Nephron (organoid): ENCODE results near the gene ARHGAP6.
"Not testable (repeated sequence)": the region's sequence is repeated elsewhere in the genome, so short reads cannot be mapped to it uniquely, and the experiment has no call there.

Experiments used
- H3K27ac Mint-ChIP-seq, 3 experiments: 2 replicates each; pipeline ENCODE4 v1.8.0; 2020; ENCODE audit warnings: mixed read lengths in 3 of 3, mild to moderate bottlenecking in 2 of 3, moderate library complexity in 1 of 3
- H3K27me3 Mint-ChIP-seq: 2 replicates; pipeline ENCODE4 v1.8.0; 2021; ENCODE audit warnings: low read depth, mild to moderate bottlenecking, moderate library complexity, mixed read lengths
- H3K36me3 Mint-ChIP-seq: 2 replicates; pipeline ENCODE4 v1.8.0; 2020; ENCODE audit warnings: low read depth, mixed read lengths
- H3K4me1 Mint-ChIP-seq: 2 replicates; pipeline ENCODE4 v1.8.0; 2020; ENCODE audit warnings: mixed read lengths
- H3K4me3 Mint-ChIP-seq, 3 experiments: 2 replicates each; pipeline ENCODE4 v1.8.0; 2020; ENCODE audit warnings: mild to moderate bottlenecking in 3 of 3, mixed read lengths in 3 of 3, moderate library complexity in 2 of 3
- H3K9me3 Mint-ChIP-seq: 2 replicates; pipeline ENCODE4 v1.8.0; 2020; ENCODE audit warnings: mixed read lengths
- TF ChIP-seq, protein P1 (sequence below), 3 experiments: fragments of 200-600 bp; sonication (generic); IDR thresholded peaks; one replicate each; pipeline ENCODE4 v1.5.0; 2021; ENCODE audit warnings: antibody characterized with exemption in 3 of 3; ENCODE audit not compliant: unreplicated experiment in 3 of 3

Gene ARHGAP6

DNA sequence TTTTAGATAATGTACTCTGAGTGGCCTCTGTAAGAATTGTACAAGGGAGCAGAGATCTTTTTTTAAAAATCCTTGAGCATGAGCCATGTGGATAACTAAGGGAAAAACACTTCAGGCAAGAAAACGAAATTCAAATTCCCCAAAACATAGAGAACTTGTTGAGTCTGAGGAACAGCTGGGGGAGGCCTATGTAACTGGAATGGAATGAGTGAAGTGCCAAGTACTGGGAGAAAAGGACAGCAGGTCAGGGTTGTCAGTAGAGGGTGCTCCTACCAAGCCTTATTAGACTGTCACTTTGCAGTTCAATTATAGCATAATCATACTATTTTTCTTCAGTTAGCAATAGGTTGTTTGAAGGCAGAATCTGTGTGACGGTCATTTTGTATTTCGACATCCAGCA, 135.1 kb downstream of the ARHGAP6 start:
- Mint-ChIP-seq H3K9me3 (no peaks in the 10 kb centered on the region), H3K27me3 (no peaks in the 10 kb centered on the region), H3K36me3 (no peaks in the 10 kb centered on the region), H3K4me1 (peaks cover 10% of the 10 kb centered on the region), H3K27ac (no peak overlapping the region), H3K4me3 (no peak overlapping the region)
- TF ChIP-seq, protein P1, sequence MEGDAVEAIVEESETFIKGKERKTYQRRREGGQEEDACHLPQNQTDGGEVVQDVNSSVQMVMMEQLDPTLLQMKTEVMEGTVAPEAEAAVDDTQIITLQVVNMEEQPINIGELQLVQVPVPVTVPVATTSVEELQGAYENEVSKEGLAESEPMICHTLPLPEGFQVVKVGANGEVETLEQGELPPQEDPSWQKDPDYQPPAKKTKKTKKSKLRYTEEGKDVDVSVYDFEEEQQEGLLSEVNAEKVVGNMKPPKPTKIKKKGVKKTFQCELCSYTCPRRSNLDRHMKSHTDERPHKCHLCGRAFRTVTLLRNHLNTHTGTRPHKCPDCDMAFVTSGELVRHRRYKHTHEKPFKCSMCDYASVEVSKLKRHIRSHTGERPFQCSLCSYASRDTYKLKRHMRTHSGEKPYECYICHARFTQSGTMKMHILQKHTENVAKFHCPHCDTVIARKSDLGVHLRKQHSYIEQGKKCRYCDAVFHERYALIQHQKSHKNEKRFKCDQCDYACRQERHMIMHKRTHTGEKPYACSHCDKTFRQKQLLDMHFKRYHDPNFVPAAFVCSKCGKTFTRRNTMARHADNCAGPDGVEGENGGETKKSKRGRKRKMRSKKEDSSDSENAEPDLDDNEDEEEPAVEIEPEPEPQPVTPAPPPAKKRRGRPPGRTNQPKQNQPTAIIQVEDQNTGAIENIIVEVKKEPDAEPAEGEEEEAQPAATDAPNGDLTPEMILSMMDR (IDR thresholded peaks at IDR 0.05; ENCODE audit: unreplicated experiment in 3 of 3), result no peak

DNA sequence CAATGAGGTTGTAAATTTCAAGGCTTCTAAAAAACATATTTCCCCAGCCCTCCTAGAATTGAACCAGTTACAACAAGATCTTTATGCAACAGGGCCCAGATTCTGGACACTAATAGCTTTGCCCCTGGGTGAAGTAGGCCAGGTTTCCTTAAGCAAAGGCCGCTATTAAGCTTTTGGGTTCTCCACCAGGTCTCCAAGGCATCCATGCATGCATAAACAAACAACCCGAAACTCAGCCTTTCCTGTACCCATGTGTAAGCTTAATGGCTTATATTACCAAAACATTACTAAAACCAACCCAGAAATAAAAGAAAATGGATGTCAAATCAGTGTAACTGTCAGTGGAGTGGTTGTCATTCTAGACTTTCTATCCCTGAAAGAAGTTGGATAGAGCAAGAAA, 137.1 kb downstream of the ARHGAP6 start:
- Mint-ChIP-seq H3K4me1 (peaks cover 10% of the 10 kb centered on the region), H3K36me3 (no peaks in the 10 kb centered on the region), H3K9me3 (no peaks in the 10 kb centered on the region), H3K4me3 (no peak overlapping the region), H3K27me3 (no peaks in the 10 kb centered on the region), H3K27ac (no peak overlapping the region)
- TF ChIP-seq, protein P1 (IDR thresholded peaks at IDR 0.05; ENCODE audit: unreplicated experiment in 3 of 3), result no peak

DNA sequence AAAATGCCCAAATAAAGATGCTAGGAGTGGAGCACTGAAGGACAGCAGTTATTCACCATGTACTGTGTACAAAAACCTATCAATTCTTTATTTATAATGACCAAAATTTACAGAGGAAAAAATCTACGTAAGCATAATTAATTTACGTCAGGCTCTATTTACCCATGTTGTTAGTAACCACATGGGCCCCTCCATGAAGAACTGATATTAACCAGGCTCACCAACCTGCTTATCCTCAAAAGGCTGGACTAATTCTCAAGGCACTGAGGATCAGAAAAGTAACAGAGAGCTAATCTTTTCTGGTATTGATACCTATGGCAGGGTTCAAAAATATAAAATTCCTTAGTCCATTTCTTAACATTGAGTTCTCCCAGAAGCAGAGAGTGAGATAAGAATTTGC, 140.0 kb downstream of the ARHGAP6 start:
- H3K9me3 Mint-ChIP-seq, result peaks cover 7% of the 10 kb centered on the region
- peaks cover 4% of the 10 kb centered on the region for H3K36me3 Mint-ChIP-seq
- H3K4me3 Mint-ChIP-seq, result no peak overlapping the region
- H3K4me1 Mint-ChIP-seq, result no peaks in the 10 kb centered on the region
- no peaks in the 10 kb centered on the region for H3K27me3 Mint-ChIP-seq
- TF ChIP-seq, protein P1 (IDR thresholded peaks at IDR 0.05; ENCODE audit: unreplicated experiment in 3 of 3), result no peak
- H3K27ac Mint-ChIP-seq, result no peak overlapping the region

DNA sequence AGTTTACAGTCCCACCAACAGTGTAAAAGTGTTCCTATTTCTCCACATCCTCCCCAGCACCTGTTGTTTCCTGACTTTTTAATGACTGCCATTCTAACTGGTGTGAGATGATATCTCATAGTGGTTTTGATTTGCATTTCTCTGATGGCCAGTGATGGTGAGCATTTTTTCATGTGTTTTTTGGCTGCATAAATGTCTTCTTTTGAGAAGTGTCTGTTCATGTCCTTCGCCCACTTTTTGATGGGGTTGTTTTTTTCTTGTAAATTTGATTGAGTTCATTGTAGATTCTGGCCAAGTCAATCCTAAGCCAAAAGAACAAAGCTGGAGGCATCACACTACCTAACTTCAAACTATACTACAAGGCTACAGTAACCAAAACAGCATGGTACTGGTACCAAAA, 146.5 kb downstream of the ARHGAP6 start:
- H3K9me3 Mint-ChIP-seq, result peaks cover 15% of the 10 kb centered on the region
- H3K4me3 Mint-ChIP-seq, result not testable (repeated sequence)

DNA sequence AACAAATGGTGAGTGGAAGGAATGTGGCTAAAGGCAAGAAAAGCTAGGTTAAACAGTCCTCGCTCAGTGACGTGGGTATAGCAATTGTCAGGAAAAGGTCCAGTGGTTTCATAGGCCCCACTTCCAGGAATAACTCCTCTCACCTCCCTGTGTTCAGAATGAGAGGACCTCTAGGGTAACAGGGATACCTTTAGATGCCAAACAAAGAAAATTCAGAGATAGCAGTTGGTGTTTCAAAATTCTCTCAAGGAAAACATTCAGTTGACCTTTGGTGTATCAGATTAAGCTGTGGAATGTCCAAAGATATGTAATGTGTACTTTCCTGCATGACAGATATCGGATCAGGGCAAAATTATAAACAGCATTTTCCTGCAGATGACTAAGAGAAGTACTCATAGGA, 155.9 kb downstream of the ARHGAP6 start:
- H3K4me3 Mint-ChIP-seq, result no peak overlapping the region
- H3K4me1 Mint-ChIP-seq, result no peaks in the 10 kb centered on the region
- TF ChIP-seq, protein P1 (IDR thresholded peaks at IDR 0.05; ENCODE audit: unreplicated experiment in 3 of 3), result no peak
- no peak overlapping the region for H3K27ac Mint-ChIP-seq
- H3K9me3 Mint-ChIP-seq, result peaks cover 26% of the 10 kb centered on the region
- H3K36me3 Mint-ChIP-seq, result peaks cover 3% of the 10 kb centered on the region
- H3K27me3 Mint-ChIP-seq, result no peaks in the 10 kb centered on the region

More for the DNA sequence above, 146.5 kb downstream of the ARHGAP6 start:
- not testable (repeated sequence) for H3K4me1 Mint-ChIP-seq, H3K36me3 Mint-ChIP-seq, H3K27me3 Mint-ChIP-seq, H3K27ac Mint-ChIP-seq

DNA sequence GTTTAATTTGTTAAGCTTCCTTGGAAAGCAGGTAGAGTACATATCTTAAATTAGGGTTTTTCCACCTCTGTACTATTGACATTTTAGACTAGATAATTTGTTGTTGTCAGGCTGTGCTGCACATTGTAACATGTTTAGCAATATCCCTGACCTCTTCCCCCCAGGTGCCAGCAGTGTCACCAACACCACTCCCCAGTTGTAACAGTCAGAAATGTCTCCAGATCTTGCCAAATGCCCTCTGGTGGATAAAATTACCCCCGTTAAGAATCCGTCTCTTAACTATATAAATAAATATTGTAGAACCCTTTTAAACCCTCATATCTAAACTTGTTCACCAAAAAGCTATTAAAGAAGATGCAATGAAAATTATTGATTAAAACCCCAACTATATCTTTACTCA, 161.5 kb downstream of the ARHGAP6 start:
- Mint-ChIP-seq H3K9me3 (peaks cover 14% of the 10 kb centered on the region), H3K4me1 (peaks cover 6% of the 10 kb centered on the region), H3K36me3 (no peaks in the 10 kb centered on the region), H3K27me3 (no peaks in the 10 kb centered on the region), H3K27ac (no peak overlapping the region), H3K4me3 (no peak overlapping the region)
- TF ChIP-seq, protein P1 (IDR thresholded peaks at IDR 0.05; ENCODE audit: unreplicated experiment in 3 of 3), result no peak
